ENCODE results near the gene TRIO.

Gene TRIO

GRCh38 chr5:14405706-14406553, 262.8 kb downstream of the TRIO start:
- Histone ChIP-seq H3K27ac (no peak overlapping the region), H3K9me3 (ENCODE audit: low read depth, low read length) (no peaks in the 10 kb centered on the region), H3K9ac (ENCODE audit: insufficient read length) (no peak overlapping the region), H3K4me3 (no peak overlapping the region), H3K36me3 (ENCODE audit: insufficient read depth, low read length) (peaks cover 6% of the 10 kb centered on the region; the same call in 1 of the 2 replicates)
- TF ChIP-seq POLR2AphosphoS5 (IDR thresholded peaks at IDR 0.05; ENCODE audit: borderline replicate concordance, low read depth, low read length) (no peak), EZH2 (IDR thresholded peaks at IDR 0.05) (no peak), FOXP2 (optimal IDR thresholded peaks at IDR 0.05; ENCODE audit: control extremely low read depth, extremely low read length, insufficient read depth) (no peak)
- DNase-seq (ENCODE audit: low read depth, low spot score), result no peak

- no peaks in the 10 kb centered on the region for H3K9me3 ChIP-seq (ENCODE audit: low read depth, low read length)
- no peak overlapping the region for H3K4me3 ChIP-seq
- no peak for DNase-seq (ENCODE audit: low read depth, low spot score)
- TF ChIP-seq FOXP2 (optimal IDR thresholded peaks at IDR 0.05; ENCODE audit: control extremely low read depth, extremely low read length, insufficient read depth), result no peak
- no peak for TF ChIP-seq EZH2 (IDR thresholded peaks at IDR 0.05)
- TF ChIP-seq POLR2AphosphoS5 (IDR thresholded peaks at IDR 0.05; ENCODE audit: borderline replicate concordance, low read depth, low read length), result no peak
- peaks cover 6% of the 10 kb centered on the region; the same call in 1 of the 2 replicates for H3K36me3 ChIP-seq (ENCODE audit: insufficient read depth, low read length)
- H3K27ac ChIP-seq, result no peak overlapping the region
- H3K9ac ChIP-seq (ENCODE audit: insufficient read length), result no peak overlapping the region
Measured at GRCh38 chr5:14406554-14406849, 263.4 kb downstream of the TRIO start.

- TF ChIP-seq FOXP2 (optimal IDR thresholded peaks at IDR 0.05; ENCODE audit: control extremely low read depth, extremely low read length, insufficient read depth) (no peak), EZH2 (IDR thresholded peaks at IDR 0.05) (no peak), POLR2AphosphoS5 (IDR thresholded peaks at IDR 0.05; ENCODE audit: borderline replicate concordance, low read depth, low read length) (no peak)
- H3K9ac ChIP-seq (ENCODE audit: insufficient read length), result no peak overlapping the region
- no peaks in the 10 kb centered on the region for H3K9me3 ChIP-seq (ENCODE audit: low read depth, low read length)
- no peak overlapping the region for H3K27ac ChIP-seq
- no peak for DNase-seq (ENCODE audit: low read depth, low spot score)
- H3K4me3 ChIP-seq, result no peak overlapping the region
- peaks cover 6% of the 10 kb centered on the region; the same call in 1 of the 2 replicates for H3K36me3 ChIP-seq (ENCODE audit: insufficient read depth, low read length)
Measured at GRCh38 chr5:14407051-14407450, 263.9 kb downstream of the TRIO start.

- Histone ChIP-seq H3K9ac (ENCODE audit: insufficient read length) (no peak overlapping the region), H3K36me3 (ENCODE audit: insufficient read depth, low read length) (peaks cover 6% of the 10 kb centered on the region; the same call in 1 of the 2 replicates), H3K9me3 (ENCODE audit: low read depth, low read length) (no peaks in the 10 kb centered on the region), H3K4me3 (no peak overlapping the region), H3K27ac (no peak overlapping the region)
- no peak for DNase-seq (ENCODE audit: low read depth, low spot score)
- TF ChIP-seq FOXP2 (optimal IDR thresholded peaks at IDR 0.05; ENCODE audit: control extremely low read depth, extremely low read length, insufficient read depth), result no peak
- TF ChIP-seq EZH2 (IDR thresholded peaks at IDR 0.05), result no peak
- no peak for TF ChIP-seq POLR2AphosphoS5 (IDR thresholded peaks at IDR 0.05; ENCODE audit: borderline replicate concordance, low read depth, low read length)
Measured at GRCh38 chr5:14407746-14408175, 264.6 kb downstream of the TRIO start.

- Histone ChIP-seq H3K36me3 (ENCODE audit: insufficient read depth, low read length) (peaks cover 7% of the 10 kb centered on the region), H3K9ac (ENCODE audit: insufficient read length) (no peak overlapping the region), H3K9me3 (ENCODE audit: low read depth, low read length) (no peaks in the 10 kb centered on the region), H3K4me3 (no peak overlapping the region), H3K27ac (no peak overlapping the region)
- no peak for DNase-seq (ENCODE audit: low read depth, low spot score)
- TF ChIP-seq EZH2 (IDR thresholded peaks at IDR 0.05) (no peak), POLR2AphosphoS5 (IDR thresholded peaks at IDR 0.05; ENCODE audit: borderline replicate concordance, low read depth, low read length) (no peak), FOXP2 (optimal IDR thresholded peaks at IDR 0.05; ENCODE audit: control extremely low read depth, extremely low read length, insufficient read depth) (no peak)
Measured at GRCh38 chr5:14408969-14409586, 265.9 kb downstream of the TRIO start.

GRCh38 chr5:14410068-14410393, 266.9 kb downstream of the TRIO start:
- Histone ChIP-seq H3K9me3 (ENCODE audit: low read depth, low read length) (no peaks in the 10 kb centered on the region), H3K4me3 (no peak overlapping the region), H3K9ac (ENCODE audit: insufficient read length) (no peak overlapping the region), H3K36me3 (ENCODE audit: insufficient read depth, low read length) (peaks cover 17% of the 10 kb centered on the region), H3K27ac (no peak overlapping the region)
- no peak for DNase-seq (ENCODE audit: low read depth, low spot score)
- TF ChIP-seq EZH2 (IDR thresholded peaks at IDR 0.05) (no peak), FOXP2 (optimal IDR thresholded peaks at IDR 0.05; ENCODE audit: control extremely low read depth, extremely low read length, insufficient read depth) (no peak), POLR2AphosphoS5 (IDR thresholded peaks at IDR 0.05; ENCODE audit: borderline replicate concordance, low read depth, low read length) (no peak)

- H3K9ac ChIP-seq (ENCODE audit: insufficient read length), result no peak overlapping the region
- H3K36me3 ChIP-seq (ENCODE audit: insufficient read depth, low read length), result peaks cover 22% of the 10 kb centered on the region
- TF ChIP-seq POLR2AphosphoS5 (IDR thresholded peaks at IDR 0.05; ENCODE audit: borderline replicate concordance, low read depth, low read length), result no peak
- TF ChIP-seq FOXP2 (optimal IDR thresholded peaks at IDR 0.05; ENCODE audit: control extremely low read depth, extremely low read length, insufficient read depth), result no peak
- no peak for TF ChIP-seq EZH2 (IDR thresholded peaks at IDR 0.05)
- no peak overlapping the region for H3K27ac ChIP-seq
- no peak for DNase-seq (ENCODE audit: low read depth, low spot score)
- no peak overlapping the region for H3K4me3 ChIP-seq
- H3K9me3 ChIP-seq (ENCODE audit: low read depth, low read length), result no peaks in the 10 kb centered on the region
Measured at GRCh38 chr5:14410394-14411201, 267.5 kb downstream of the TRIO start.

- H3K9ac ChIP-seq (ENCODE audit: insufficient read length), result no peak overlapping the region
- H3K36me3 ChIP-seq (ENCODE audit: insufficient read depth, low read length), result peaks cover 22% of the 10 kb centered on the region
- H3K27ac ChIP-seq, result no peak overlapping the region
- TF ChIP-seq POLR2AphosphoS5 (IDR thresholded peaks at IDR 0.05; ENCODE audit: borderline replicate concordance, low read depth, low read length) (no peak), FOXP2 (optimal IDR thresholded peaks at IDR 0.05; ENCODE audit: control extremely low read depth, extremely low read length, insufficient read depth) (no peak), EZH2 (IDR thresholded peaks at IDR 0.05) (no peak)
- no peak for DNase-seq (ENCODE audit: low read depth, low spot score)
- H3K4me3 ChIP-seq, result no peak overlapping the region
- no peaks in the 10 kb centered on the region for H3K9me3 ChIP-seq (ENCODE audit: low read depth, low read length)
Measured at GRCh38 chr5:14411216-14411615, 268.1 kb downstream of the TRIO start.
